ENCODE measurements around the gene MYH10.

The MYH10 gene

DNA sequence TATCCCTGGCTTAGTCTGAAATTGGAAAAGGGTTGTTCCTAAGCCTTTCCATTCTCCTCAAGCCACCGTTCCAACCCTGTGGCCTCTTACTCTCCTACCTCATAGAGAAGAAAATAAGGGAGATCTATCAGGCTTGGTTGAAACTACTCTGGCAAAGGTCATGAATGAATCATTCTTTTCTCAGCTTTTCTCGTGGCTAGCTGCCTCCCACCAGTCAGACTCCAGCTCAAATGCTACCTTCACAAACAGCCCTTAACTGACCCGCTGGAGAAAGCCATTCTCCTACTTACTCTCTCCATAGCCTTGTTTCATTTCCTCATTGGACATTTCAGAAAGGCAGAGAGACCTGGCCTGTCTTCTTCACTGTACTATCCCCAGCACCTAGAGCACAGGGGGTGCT is 8.9 kb downstream of the MYH10 start:
- ChIA-PET POLR2A (interaction anchor here (1.8 kb wide), 1 partner anchor 9 kb away, joined by 5 read pairs; the partner anchor contains the start of gene MYH10), CTCF (interaction anchor here (0.7 to 1.4 kb wide), 3 partner anchors 8 to 238 kb away, joined by 3 to 5 read pairs (median 4); no protein-coding TSS in a partner anchor)
- Histone ChIP-seq H3K9me3 (ENCODE audit: control insufficient read depth, insufficient read depth, low read depth, low read length) (no peaks in the 10 kb centered on the region), H3K36me3 (ENCODE audit: control insufficient read depth in 2 of 2, insufficient read depth in 1 of 2, low read length in 2 of 2) (peaks cover 25 to 47% of the 10 kb centered on the region in 2 experiments), H3K27ac (ENCODE audit: extremely low read depth, low read depth, low read length) (no peak overlapping the region), H3K4me1 (ENCODE audit: control insufficient read depth, insufficient read depth, low read length) (peaks cover 17% of the 10 kb centered on the region), H3K4me3 (ENCODE audit: low read depth, low read length) (no peak overlapping the region)
- TF ChIP-seq ZNF501 (tag by site-specific recombination; IDR thresholded peaks at IDR 0.05) (no peak), SALL2 (tag by site-specific recombination; IDR thresholded peaks at IDR 0.05; ENCODE audit: borderline replicate concordance) (no peak), ZFP37 (tag by site-specific recombination; IDR thresholded peaks at IDR 0.05) (no peak), ZNF274 (IDR thresholded peaks at IDR 0.05; ENCODE audit: low read length) (no peak), ZNF274 (tag by site-specific recombination; IDR thresholded peaks at IDR 0.05; ENCODE audit: borderline replicate concordance) (no peak), ZNF37A (tag by site-specific recombination; IDR thresholded peaks at IDR 0.05) (no peak), ZNF664 (tag by site-specific recombination; IDR thresholded peaks at IDR 0.05) (no peak)

- POLR2A ChIA-PET: no interaction called here
- TF ChIP-seq ZNF366 (tag by site-specific recombination; conservative IDR thresholded peaks at IDR 0.05) (no peak), ZNF791 (tag by site-specific recombination; IDR thresholded peaks at IDR 0.05) (no peak), ZNF132 (tag by site-specific recombination; IDR thresholded peaks at IDR 0.05; ENCODE audit: borderline replicate concordance) (no peak), ZBTB7A (tag by site-specific recombination; IDR thresholded peaks at IDR 0.05; ENCODE audit: low read depth) (no peak)
- no peaks in the 10 kb centered on the region for H3K9me3 ChIP-seq (ENCODE audit: control insufficient read depth, insufficient read depth, low read depth, low read length)
- peaks cover 23% of the 10 kb centered on the region for H3K4me1 ChIP-seq (ENCODE audit: control insufficient read depth, insufficient read depth, low read length)
- peaks cover 22 to 47% of the 10 kb centered on the region in 2 experiments for H3K36me3 ChIP-seq (ENCODE audit: control insufficient read depth in 2 of 2, insufficient read depth in 1 of 2, low read length in 2 of 2)
- CTCF ChIA-PET: no interaction called here
- no peak overlapping the region for H3K27ac ChIP-seq (ENCODE audit: extremely low read depth, low read depth, low read length)
- H3K4me3 ChIP-seq (ENCODE audit: low read depth, low read length): no peak overlapping the region
These were observed 11.2 kb downstream of the MYH10 start for GRCh38 chr17:8619294-8619693.

- ChIA-PET POLR2A (no interaction called here), CTCF (no interaction called here)
- Histone ChIP-seq H3K9me3 (ENCODE audit: control insufficient read depth, insufficient read depth, low read depth, low read length) (no peaks in the 10 kb centered on the region), H3K36me3 (ENCODE audit: control insufficient read depth in 2 of 2, insufficient read depth in 1 of 2, low read length in 2 of 2) (peaks cover 22 to 44% of the 10 kb centered on the region in 2 experiments), H3K4me1 (ENCODE audit: control insufficient read depth, insufficient read depth, low read length) (peaks cover 22% of the 10 kb centered on the region), H3K4me3 (ENCODE audit: low read depth, low read length) (no peak overlapping the region), H3K27ac (ENCODE audit: extremely low read depth, low read depth, low read length) (no peak overlapping the region)
- TF ChIP-seq ZNF548 (tag by site-specific recombination; IDR thresholded peaks at IDR 0.05): no peak
- TF ChIP-seq ZNF645 (tag by site-specific recombination; IDR thresholded peaks at IDR 0.05): no peak
- no peak for TF ChIP-seq ZNF621 (tag by site-specific recombination; IDR thresholded peaks at IDR 0.05)
- TF ChIP-seq, protein P1, sequence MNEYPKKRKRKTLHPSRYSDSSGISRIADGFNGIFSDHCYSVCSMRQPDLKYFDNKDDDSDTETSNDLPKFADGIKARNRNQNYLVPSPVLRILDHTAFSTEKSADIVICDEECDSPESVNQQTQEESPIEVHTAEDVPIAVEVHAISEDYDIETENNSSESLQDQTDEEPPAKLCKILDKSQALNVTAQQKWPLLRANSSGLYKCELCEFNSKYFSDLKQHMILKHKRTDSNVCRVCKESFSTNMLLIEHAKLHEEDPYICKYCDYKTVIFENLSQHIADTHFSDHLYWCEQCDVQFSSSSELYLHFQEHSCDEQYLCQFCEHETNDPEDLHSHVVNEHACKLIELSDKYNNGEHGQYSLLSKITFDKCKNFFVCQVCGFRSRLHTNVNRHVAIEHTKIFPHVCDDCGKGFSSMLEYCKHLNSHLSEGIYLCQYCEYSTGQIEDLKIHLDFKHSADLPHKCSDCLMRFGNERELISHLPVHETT (tag by site-specific recombination; IDR thresholded peaks at IDR 0.05): no peak
- TF ChIP-seq, protein P2, sequence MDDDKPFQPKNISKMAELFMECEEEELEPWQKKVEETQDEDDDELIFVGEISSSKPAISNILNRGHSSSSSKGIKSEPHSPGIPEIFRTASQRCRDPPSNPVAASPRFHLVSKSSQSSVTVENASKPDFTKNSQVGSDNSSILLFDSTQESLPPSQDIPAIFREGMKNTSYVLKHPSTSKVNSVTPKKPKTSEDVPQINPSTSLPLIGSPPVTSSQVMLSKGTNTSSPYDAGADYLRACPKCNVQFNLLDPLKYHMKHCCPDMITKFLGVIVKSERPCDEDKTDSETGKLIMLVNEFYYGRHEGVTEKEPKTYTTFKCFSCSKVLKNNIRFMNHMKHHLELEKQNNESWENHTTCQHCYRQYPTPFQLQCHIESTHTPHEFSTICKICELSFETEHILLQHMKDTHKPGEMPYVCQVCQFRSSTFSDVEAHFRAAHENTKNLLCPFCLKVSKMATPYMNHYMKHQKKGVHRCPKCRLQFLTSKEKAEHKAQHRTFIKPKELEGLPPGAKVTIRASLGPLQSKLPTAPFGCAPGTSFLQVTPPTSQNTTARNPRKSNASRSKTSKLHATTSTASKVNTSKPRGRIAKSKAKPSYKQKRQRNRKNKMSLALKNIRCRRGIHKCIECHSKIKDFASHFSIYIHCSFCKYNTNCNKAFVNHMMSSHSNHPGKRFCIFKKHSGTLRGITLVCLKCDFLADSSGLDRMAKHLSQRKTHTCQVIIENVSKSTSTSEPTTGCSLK (tag by site-specific recombination; IDR thresholded peaks at IDR 0.05): no peak
- TF ChIP-seq ZNF549 (tag by site-specific recombination; IDR thresholded peaks at IDR 0.05): no peak
- TF ChIP-seq, protein P3, sequence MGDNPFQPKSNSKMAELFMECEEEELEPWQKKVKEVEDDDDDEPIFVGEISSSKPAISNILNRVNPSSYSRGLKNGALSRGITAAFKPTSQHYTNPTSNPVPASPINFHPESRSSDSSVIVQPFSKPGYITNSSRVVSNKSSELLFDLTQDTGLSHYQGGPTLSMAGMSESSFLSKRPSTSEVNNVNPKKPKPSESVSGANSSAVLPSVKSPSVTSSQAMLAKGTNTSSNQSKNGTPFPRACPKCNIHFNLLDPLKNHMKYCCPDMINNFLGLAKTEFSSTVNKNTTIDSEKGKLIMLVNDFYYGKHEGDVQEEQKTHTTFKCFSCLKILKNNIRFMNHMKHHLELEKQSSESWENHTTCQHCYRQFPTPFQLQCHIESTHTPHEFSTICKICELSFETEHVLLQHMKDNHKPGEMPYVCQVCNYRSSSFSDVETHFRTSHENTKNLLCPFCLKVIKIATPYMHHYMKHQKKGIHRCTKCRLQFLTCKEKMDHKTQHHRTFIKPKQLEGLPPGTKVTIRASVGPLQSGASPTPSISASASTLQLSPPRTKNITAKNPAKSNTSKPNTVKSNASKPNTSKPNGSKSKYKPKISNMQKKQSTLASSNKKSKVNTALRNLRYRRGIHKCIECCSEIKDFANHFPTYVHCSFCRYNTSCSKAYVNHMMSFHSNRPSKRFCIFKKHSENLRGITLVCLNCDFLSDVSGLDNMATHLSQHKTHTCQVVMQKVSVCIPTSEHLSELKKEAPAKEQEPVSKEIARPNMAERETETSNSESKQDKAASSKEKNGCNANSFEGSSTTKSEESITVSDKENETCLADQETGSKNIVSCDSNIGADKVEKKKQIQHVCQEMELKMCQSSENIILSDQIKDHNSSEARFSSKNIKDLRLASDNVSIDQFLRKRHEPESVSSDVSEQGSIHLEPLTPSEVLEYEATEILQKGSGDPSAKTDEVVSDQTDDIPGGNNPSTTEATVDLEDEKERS (tag by site-specific recombination; IDR thresholded peaks at IDR 0.05): no peak
- no peak for TF ChIP-seq ZNF292 (tag by site-specific recombination; IDR thresholded peaks at IDR 0.05; ENCODE audit: borderline replicate concordance, low read depth)
- TF ChIP-seq, protein P4, sequence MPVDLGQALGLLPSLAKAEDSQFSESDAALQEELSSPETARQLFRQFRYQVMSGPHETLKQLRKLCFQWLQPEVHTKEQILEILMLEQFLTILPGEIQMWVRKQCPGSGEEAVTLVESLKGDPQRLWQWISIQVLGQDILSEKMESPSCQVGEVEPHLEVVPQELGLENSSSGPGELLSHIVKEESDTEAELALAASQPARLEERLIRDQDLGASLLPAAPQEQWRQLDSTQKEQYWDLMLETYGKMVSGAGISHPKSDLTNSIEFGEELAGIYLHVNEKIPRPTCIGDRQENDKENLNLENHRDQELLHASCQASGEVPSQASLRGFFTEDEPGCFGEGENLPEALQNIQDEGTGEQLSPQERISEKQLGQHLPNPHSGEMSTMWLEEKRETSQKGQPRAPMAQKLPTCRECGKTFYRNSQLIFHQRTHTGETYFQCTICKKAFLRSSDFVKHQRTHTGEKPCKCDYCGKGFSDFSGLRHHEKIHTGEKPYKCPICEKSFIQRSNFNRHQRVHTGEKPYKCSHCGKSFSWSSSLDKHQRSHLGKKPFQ (tag by site-specific recombination; IDR thresholded peaks at IDR 0.05): no peak
- no peak for TF ChIP-seq KLF8 (tag by site-specific recombination; IDR thresholded peaks at IDR 0.05)
- TF ChIP-seq ZNF623 (tag by site-specific recombination; IDR thresholded peaks at IDR 0.05): no peak
- TF ChIP-seq ZNF785 (tag by site-specific recombination; IDR thresholded peaks at IDR 0.05): no peak
- TF ChIP-seq ZNF747 (tag by site-specific recombination; IDR thresholded peaks at IDR 0.05): no peak
These were observed 11.7 kb downstream of the MYH10 start for GRCh38 chr17:8618825-8619224.
